SU-DHL-6 (cell line): ENCODE measurements around the gene SLC6A11.

Experiments
- H2AFZ ChIP-seq: fragments of 200-600 bp; sonication (generic); 2 replicates; pipeline ENCODE4 v1.6.1; 2014; ENCODE audit warnings: low read depth, mild to moderate bottlenecking, moderate library complexity, mixed read lengths, antibody characterized with exemption, low read length; ENCODE audit not compliant: severe bottlenecking
- H3F3A ChIP-seq: fragments of 200-600 bp; shearing (Covaris generic); 2 replicates; pipeline ENCODE4 v1.6.0; 2016; ENCODE audit warnings: antibody characterized with exemption, mild to moderate bottlenecking; ENCODE audit not compliant: insufficient read depth
- H3K27ac ChIP-seq: fragments of 200-600 bp; sonication (generic); 2 replicates; pipeline ENCODE4 v1.5.1; 2016; ENCODE audit warnings: low read depth, mild to moderate bottlenecking, low read length, moderate library complexity, mixed read lengths
- H3K27me3 ChIP-seq: fragments of 200-600 bp; sonication (generic), shearing (Covaris generic); 2 replicates; pipeline ENCODE4 v1.6.0; 2014; ENCODE audit warnings: mild to moderate bottlenecking, low read length
- H3K36me3 ChIP-seq: fragments of 200-600 bp; sonication (generic); 2 replicates; pipeline ENCODE4 v1.6.1; 2014; ENCODE audit warnings: mild to moderate bottlenecking, low read length, mixed read lengths
- H3K4me2 ChIP-seq: fragments of 300-600, 200-600 bp; shearing (Covaris generic), sonication (generic); 2 replicates; pipeline ENCODE4 v1.6.0; 2014; ENCODE audit warnings: low read length, low read depth, mild to moderate bottlenecking; ENCODE audit not compliant: poor library complexity, severe bottlenecking
- H3K4me3 ChIP-seq: fragments of 200-600 bp; sonication (generic); 2 replicates; pipeline ENCODE4 v1.5.1; 2014; ENCODE audit warnings: antibody characterized with exemption, low read length, mild to moderate bottlenecking, mixed read lengths; ENCODE audit not compliant: insufficient read depth, poor library complexity, severe bottlenecking
- H3K79me2 ChIP-seq: fragments of 200-600 bp; sonication (generic); 2 replicates; pipeline ENCODE4 v1.6.1; 2014; ENCODE audit warnings: mild to moderate bottlenecking, low read length, moderate library complexity; ENCODE audit not compliant: insufficient read depth
- H3K9ac ChIP-seq: fragments of 200-600 bp; sonication (generic); 2 replicates; pipeline ENCODE4 v1.7.0; 2014; ENCODE audit warnings: mild to moderate bottlenecking, low read length
- H3K9me2 ChIP-seq: fragments of 200-600 bp; sonication (generic); replicated peaks from 2 replicates; pipeline ENCODE4 v1.6.1; 2014; ENCODE audit warnings: low read length; ENCODE audit not compliant: insufficient read depth
- H3K9me3 ChIP-seq: fragments of 200-600 bp; sonication (generic); 2 replicates; pipeline ENCODE4 v1.6.1; 2014; ENCODE audit warnings: low read length, mixed read lengths; ENCODE audit not compliant: insufficient read depth
- H4K20me1 ChIP-seq: fragments of 200-600 bp; sonication (generic); 2 replicates; pipeline ENCODE4 v1.6.1; 2014; ENCODE audit warnings: low read depth, mild to moderate bottlenecking, antibody characterized with exemption, low read length, moderate library complexity, mixed read lengths
- CTCF ChIP-seq: fragments of 200-600 bp; sonication (generic); IDR thresholded peaks from one replicate; pipeline ENCODE4 v1.5.1; 2017; ENCODE audit warnings: antibody characterized with exemption, mild to moderate bottlenecking, low read length, moderate library complexity; ENCODE audit not compliant: insufficient read depth, poor library complexity, severe bottlenecking
- EZH2phosphoT487 ChIP-seq: fragments of 200-600 bp; sonication (generic), shearing (Covaris generic); conservative IDR thresholded peaks from 2 replicates; pipeline ENCODE4 v1.6.1; 2018; ENCODE audit warnings: mild to moderate bottlenecking, antibody characterized with exemption, low read length, moderate library complexity, mixed read lengths

SLC6A11 gene

GRCh38 chr3:10901296-10901945 is 85.4 kb downstream of the SLC6A11 start:
- Histone ChIP-seq H4K20me1 (no peaks in the 10 kb centered on the region), H3F3A (no peaks in the 10 kb centered on the region), H2AFZ (no peak overlapping the region), H3K9me3 (no peaks in the 10 kb centered on the region; the same call in 1 of the 2 replicates), H3K27me3 (no peaks in the 10 kb centered on the region), H3K79me2 (no peaks in the 10 kb centered on the region), H3K27ac (no peak overlapping the region), H3K9me2 (no peaks in the 10 kb centered on the region), H3K4me3 (no peak overlapping the region), H3K36me3 (no peaks in the 10 kb centered on the region), H3K4me2 (no peak overlapping the region), H3K9ac (no peak overlapping the region)
- TF ChIP-seq EZH2phosphoT487 = no peak

- Histone ChIP-seq H3K9me2 (no peaks in the 10 kb centered on the region), H3F3A (no peaks in the 10 kb centered on the region), H3K9ac (no peak overlapping the region), H3K9me3 (no peaks in the 10 kb centered on the region; the same call in 1 of the 2 replicates), H2AFZ (no peak overlapping the region), H3K4me3 (no peak overlapping the region), H3K27me3 (no peaks in the 10 kb centered on the region), H3K79me2 (no peaks in the 10 kb centered on the region), H3K4me2 (no peak overlapping the region), H4K20me1 (no peaks in the 10 kb centered on the region), H3K27ac (no peak overlapping the region), H3K36me3 (no peaks in the 10 kb centered on the region)
- no peak for TF ChIP-seq EZH2phosphoT487
- TF ChIP-seq CTCF = no peak
Observed at GRCh38 chr3:10907262-10907661, 91.2 kb downstream of the SLC6A11 start.

- TF ChIP-seq CTCF = no peak
- no peak for TF ChIP-seq EZH2phosphoT487
- Histone ChIP-seq H4K20me1 (no peaks in the 10 kb centered on the region), H3K27me3 (no peaks in the 10 kb centered on the region), H3K9me3 (no peaks in the 10 kb centered on the region; the same call in 1 of the 2 replicates), H3K4me2 (no peak overlapping the region), H3K9me2 (no peaks in the 10 kb centered on the region), H3K9ac (no peak overlapping the region), H2AFZ (no peak overlapping the region), H3K27ac (no peak overlapping the region), H3K36me3 (no peaks in the 10 kb centered on the region), H3F3A (no peaks in the 10 kb centered on the region), H3K79me2 (no peaks in the 10 kb centered on the region), H3K4me3 (no peak overlapping the region)
Observed at GRCh38 chr3:10910367-10910766, 94.3 kb downstream of the SLC6A11 start.

- no peak overlapping the region for H3K4me3 ChIP-seq
- H3K9ac ChIP-seq = no peak overlapping the region
- H2AFZ ChIP-seq = no peak overlapping the region
- no peak overlapping the region for H3K4me2 ChIP-seq
- no peaks in the 10 kb centered on the region; the same call in 1 of the 2 replicates for H3K9me3 ChIP-seq
- H3K27me3 ChIP-seq = no peaks in the 10 kb centered on the region
- H3K79me2 ChIP-seq = no peaks in the 10 kb centered on the region
- H3K36me3 ChIP-seq = no peaks in the 10 kb centered on the region
- H3K27ac ChIP-seq = no peak overlapping the region
- no peak for TF ChIP-seq EZH2phosphoT487
- no peak for TF ChIP-seq CTCF
- no peaks in the 10 kb centered on the region for H3F3A ChIP-seq
- no peaks in the 10 kb centered on the region for H3K9me2 ChIP-seq
- no peaks in the 10 kb centered on the region for H4K20me1 ChIP-seq
Observed at GRCh38 chr3:10911350-10912002, 95.4 kb downstream of the SLC6A11 start.
